ENCODE measurements around the gene LMAN1.

DNA sequence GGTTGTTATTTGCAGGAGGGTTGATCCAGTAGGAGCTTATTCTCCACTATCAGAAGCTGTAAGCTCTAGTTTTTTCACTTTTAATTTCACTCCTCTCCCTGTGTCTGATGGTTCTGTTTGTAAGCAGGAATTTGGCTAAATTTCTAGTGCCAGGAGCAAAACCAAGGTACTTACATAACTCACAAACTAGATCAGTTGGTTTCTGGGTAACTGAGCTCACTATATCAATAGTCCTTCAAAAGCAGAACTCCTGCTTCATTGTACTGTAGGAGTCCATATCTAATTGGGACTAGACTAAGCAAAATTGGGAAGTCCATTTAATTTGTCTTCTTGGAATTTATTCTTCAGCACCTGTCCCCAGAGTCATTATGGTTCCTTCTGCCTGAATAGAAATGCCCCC, 65.7 kb downstream of the LMAN1 start:
- TF ChIP-seq, protein P1, sequence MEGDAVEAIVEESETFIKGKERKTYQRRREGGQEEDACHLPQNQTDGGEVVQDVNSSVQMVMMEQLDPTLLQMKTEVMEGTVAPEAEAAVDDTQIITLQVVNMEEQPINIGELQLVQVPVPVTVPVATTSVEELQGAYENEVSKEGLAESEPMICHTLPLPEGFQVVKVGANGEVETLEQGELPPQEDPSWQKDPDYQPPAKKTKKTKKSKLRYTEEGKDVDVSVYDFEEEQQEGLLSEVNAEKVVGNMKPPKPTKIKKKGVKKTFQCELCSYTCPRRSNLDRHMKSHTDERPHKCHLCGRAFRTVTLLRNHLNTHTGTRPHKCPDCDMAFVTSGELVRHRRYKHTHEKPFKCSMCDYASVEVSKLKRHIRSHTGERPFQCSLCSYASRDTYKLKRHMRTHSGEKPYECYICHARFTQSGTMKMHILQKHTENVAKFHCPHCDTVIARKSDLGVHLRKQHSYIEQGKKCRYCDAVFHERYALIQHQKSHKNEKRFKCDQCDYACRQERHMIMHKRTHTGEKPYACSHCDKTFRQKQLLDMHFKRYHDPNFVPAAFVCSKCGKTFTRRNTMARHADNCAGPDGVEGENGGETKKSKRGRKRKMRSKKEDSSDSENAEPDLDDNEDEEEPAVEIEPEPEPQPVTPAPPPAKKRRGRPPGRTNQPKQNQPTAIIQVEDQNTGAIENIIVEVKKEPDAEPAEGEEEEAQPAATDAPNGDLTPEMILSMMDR (IDR thresholded peaks at IDR 0.05), result no peak
- TF ChIP-seq POLR2A (IDR thresholded peaks at IDR 0.05), result no peak

Measured in body of pancreas (tissue), 4 donors.